HEK293 (cell line): ENCODE measurements around the gene MUC7.

ENCODE experiments used
- MYNN ChIP-seq: fragments of 450-650 bp; formaldehyde crosslinking; IDR thresholded peaks from 2 replicates; pipeline ENCODE4 v1.5.1; 2016; ENCODE audit warnings: missing biosample characterization, missing genetic modification characterization, borderline replicate concordance
- MZF1 ChIP-seq: fragments of 450-650 bp; formaldehyde crosslinking; IDR thresholded peaks from 2 replicates; pipeline ENCODE4 v1.5.1; 2017; ENCODE audit warnings: missing biosample characterization, missing genetic modification characterization, borderline replicate concordance
- ZNF350 ChIP-seq: fragments of 450-650 bp; formaldehyde crosslinking; IDR thresholded peaks from 2 replicates; pipeline ENCODE4 v1.5.0; 2017; ENCODE audit warnings: missing biosample characterization, mild to moderate bottlenecking, missing genetic modification characterization
- ZNF354C ChIP-seq: fragments of 450-650 bp; formaldehyde crosslinking; IDR thresholded peaks from 2 replicates; pipeline ENCODE4 v1.5.1; 2016; ENCODE audit warnings: missing biosample characterization, missing genetic modification characterization, low read depth, borderline replicate concordance
- ZNF549 ChIP-seq: fragments of 450-650 bp; IDR thresholded peaks from 2 replicates; pipeline ENCODE4 v1.5.1; 2018; ENCODE audit warnings: missing biosample characterization, missing genetic modification characterization, mild to moderate bottlenecking, inconsistent platforms, moderate library complexity
- ZNF596 ChIP-seq: fragments of 450-650 bp; IDR thresholded peaks from 2 replicates; pipeline ENCODE4 v1.5.0; 2018; ENCODE audit warnings: missing biosample characterization, mild to moderate bottlenecking, missing genetic modification characterization, moderate library complexity
- TF ChIP-seq, protein P1 (sequence below): fragments of 450-650 bp; formaldehyde crosslinking; IDR thresholded peaks from 2 replicates; pipeline ENCODE4; 2016; ENCODE audit warnings: missing biosample characterization, missing genetic modification characterization
- TF ChIP-seq, protein P2 (sequence below): fragments of 450-650 bp; formaldehyde crosslinking; IDR thresholded peaks from 2 replicates; pipeline ENCODE4 v1.5.1; 2016; ENCODE audit warnings: missing biosample characterization, missing genetic modification characterization

DNA sequence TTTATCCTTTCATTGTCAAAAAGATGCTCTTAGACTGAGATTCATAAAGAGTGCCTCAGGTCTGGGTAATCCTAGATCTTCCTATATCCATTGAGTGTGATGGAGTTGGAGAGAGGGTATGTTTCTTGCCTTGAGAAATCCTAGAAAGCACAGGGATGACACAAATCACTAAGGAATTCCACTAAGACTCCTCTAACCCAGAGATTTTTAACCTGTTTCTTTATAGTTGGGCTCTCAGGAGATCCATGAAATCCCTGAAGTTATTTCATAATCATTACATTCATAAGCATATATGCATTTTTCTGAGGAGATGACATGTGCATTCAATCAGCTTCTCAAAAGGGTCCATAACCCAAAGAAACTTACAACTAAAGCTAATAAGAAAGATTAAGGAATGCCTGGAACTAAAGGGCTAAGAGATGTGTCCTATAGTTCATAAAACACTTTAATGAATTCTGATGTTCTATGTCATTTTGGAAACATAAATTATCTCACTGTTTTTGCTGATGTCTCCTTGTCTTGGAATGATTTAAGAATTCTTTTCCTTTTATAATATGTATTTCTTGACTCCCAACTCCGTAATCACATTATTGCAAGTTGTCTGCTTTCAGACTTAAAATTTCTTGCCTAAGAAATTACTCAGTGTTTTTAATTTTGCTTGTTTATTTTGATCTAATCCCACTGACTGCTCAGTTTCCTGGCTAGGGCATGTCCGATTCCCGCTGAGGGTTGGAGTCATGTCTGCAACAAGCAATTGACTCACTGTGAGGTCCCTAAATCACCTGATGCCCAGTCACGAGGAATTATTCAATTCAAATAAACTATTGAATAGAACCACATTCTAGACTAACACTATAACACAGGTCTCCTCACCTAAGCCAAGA, 43.6 kb downstream of the MUC7 start:
- TF ChIP-seq, protein P1, sequence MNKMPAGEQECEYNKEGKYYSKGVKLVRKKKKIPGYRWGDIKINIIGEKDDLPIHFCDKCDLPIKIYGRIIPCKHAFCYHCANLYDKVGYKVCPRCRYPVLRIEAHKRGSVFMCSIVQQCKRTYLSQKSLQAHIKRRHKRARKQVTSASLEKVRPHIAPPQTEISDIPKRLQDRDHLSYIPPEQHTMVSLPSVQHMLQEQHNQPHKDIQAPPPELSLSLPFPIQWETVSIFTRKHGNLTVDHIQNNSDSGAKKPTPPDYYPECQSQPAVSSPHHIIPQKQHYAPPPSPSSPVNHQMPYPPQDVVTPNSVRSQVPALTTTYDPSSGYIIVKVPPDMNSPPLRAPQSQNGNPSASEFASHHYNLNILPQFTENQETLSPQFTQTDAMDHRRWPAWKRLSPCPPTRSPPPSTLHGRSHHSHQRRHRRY: no peak
- TF ChIP-seq MZF1 (tag by site-specific recombination) (no peak), ZNF596 (tag by site-specific recombination) (no peak), MYNN (tag by site-specific recombination) (no peak), ZNF354C (tag by site-specific recombination) (no peak), ZNF350 (tag by site-specific recombination) (no peak), ZNF549 (tag by site-specific recombination) (no peak)
- TF ChIP-seq, protein P2, sequence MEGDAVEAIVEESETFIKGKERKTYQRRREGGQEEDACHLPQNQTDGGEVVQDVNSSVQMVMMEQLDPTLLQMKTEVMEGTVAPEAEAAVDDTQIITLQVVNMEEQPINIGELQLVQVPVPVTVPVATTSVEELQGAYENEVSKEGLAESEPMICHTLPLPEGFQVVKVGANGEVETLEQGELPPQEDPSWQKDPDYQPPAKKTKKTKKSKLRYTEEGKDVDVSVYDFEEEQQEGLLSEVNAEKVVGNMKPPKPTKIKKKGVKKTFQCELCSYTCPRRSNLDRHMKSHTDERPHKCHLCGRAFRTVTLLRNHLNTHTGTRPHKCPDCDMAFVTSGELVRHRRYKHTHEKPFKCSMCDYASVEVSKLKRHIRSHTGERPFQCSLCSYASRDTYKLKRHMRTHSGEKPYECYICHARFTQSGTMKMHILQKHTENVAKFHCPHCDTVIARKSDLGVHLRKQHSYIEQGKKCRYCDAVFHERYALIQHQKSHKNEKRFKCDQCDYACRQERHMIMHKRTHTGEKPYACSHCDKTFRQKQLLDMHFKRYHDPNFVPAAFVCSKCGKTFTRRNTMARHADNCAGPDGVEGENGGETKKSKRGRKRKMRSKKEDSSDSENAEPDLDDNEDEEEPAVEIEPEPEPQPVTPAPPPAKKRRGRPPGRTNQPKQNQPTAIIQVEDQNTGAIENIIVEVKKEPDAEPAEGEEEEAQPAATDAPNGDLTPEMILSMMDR (tag by site-specific recombination): no peak
